ENCODE results near the gene SUPT5H. TPM values are rescaled to one million over a fixed set of nuclear protein-coding genes. Genes with fewer than 3 reads are reported as not detected.

The SUPT5H gene
- total and polyA plus RNA-seq, 2 of the 13 experiments (the other 11 are each of a cell fraction or from before 2014, with no cell fraction given), result 48.2 to 51.7 TPM

GRCh38 chr19:39401549-39402345, 43.6 kb upstream of the SUPT5H start (continued):
- TF ChIP-seq HNF1A (IDR thresholded peaks at IDR 0.05; ENCODE audit: low read depth), result no peak; the same call in none of the 2 replicates
- TF ChIP-seq HNF1A (CRISPR knock-in tag; IDR thresholded peaks at IDR 0.05; ENCODE audit: borderline replicate concordance), result no peak; the same call in 1 of the 2 replicates
- TF ChIP-seq ZNF7 (CRISPR knock-in tag; IDR thresholded peaks at IDR 0.05), result no peak; the same call in 1 of the 2 replicates
- TF ChIP-seq SKI (IDR thresholded peaks at IDR 0.05; ENCODE audit: partially characterized antibody), result peak; percentile 86
- TF ChIP-seq FOXC1 (CRISPR knock-in tag; IDR thresholded peaks at IDR 0.05; ENCODE audit: borderline replicate concordance), result peak; percentile 84
- TF ChIP-seq ZIK1 (CRISPR knock-in tag; IDR thresholded peaks at IDR 0.05; ENCODE audit: borderline replicate concordance, low read depth), result peak; percentile 66
- no peak for TF ChIP-seq ZMAT5 (CRISPR knock-in tag; IDR thresholded peaks at IDR 0.05; ENCODE audit: borderline replicate concordance, low read depth)
- peak; percentile 64; the same call in 1 of the 2 replicates for TF ChIP-seq LBX2 (CRISPR knock-in tag; IDR thresholded peaks at IDR 0.05; ENCODE audit: borderline replicate concordance)
- TF ChIP-seq SRSF1 (optimal IDR thresholded peaks at IDR 0.05; ENCODE audit: low read depth, low read length), result no peak
- no peak; the same call in 1 of the 2 replicates for TF ChIP-seq ZNF747 (CRISPR knock-in tag; IDR thresholded peaks at IDR 0.05; ENCODE audit: borderline replicate concordance)
- no peak for TF ChIP-seq KLF13 (CRISPR knock-in tag; IDR thresholded peaks at IDR 0.05)
- peak; percentile 44 for TF ChIP-seq TEAD3 (CRISPR knock-in tag; optimal IDR thresholded peaks at IDR 0.05; ENCODE audit: borderline replicate concordance)
- no peak for TF ChIP-seq ZNF883 (CRISPR knock-in tag; IDR thresholded peaks at IDR 0.05; ENCODE audit: not compliant biosample characterization)
- TF ChIP-seq ZNF383 (CRISPR knock-in tag; IDR thresholded peaks at IDR 0.05; ENCODE audit: borderline replicate concordance), result no peak
- no peak; the same call in 1 of the 2 replicates for TF ChIP-seq TBX3 (IDR thresholded peaks at IDR 0.05; ENCODE audit: borderline replicate concordance)
- peak; percentile 55; the same call in 1 of the 2 replicates for TF ChIP-seq ZNF749 (CRISPR knock-in tag; IDR thresholded peaks at IDR 0.05; ENCODE audit: borderline replicate concordance)
- TF ChIP-seq MXD3 (CRISPR knock-in tag; IDR thresholded peaks at IDR 0.05), result peak; percentile 32; the same call in 1 of the 2 replicates
- peak; percentile 48; the same call in 1 of the 2 replicates for TF ChIP-seq NFE2L1 (CRISPR knock-in tag; IDR thresholded peaks at IDR 0.05; ENCODE audit: borderline replicate concordance)
- TF ChIP-seq ZBTB46 (CRISPR knock-in tag; IDR thresholded peaks at IDR 0.05; ENCODE audit: borderline replicate concordance), result no peak
- no peak for TF ChIP-seq PLSCR1 (CRISPR knock-in tag; IDR thresholded peaks at IDR 0.05; ENCODE audit: borderline replicate concordance)
